AG04450 (cell line): Measurements from ENCODE around the gene SKI. TPM values are rescaled to one million over a fixed set of nuclear protein-coding genes. Genes with fewer than 3 reads are reported as not detected.

Source experiments
- CTCF ChIA-PET: fragments of 300-600, 350-600 bp; formaldehyde crosslinking; extraction: SDS; loops from one replicate; lab custom pipeline; 2022; ENCODE audit warnings: antibody characterized with exemption, inconsistent platforms; lab: Charles Lee
- POLR2A ChIA-PET: fragments of 350-600 bp; formaldehyde crosslinking; extraction: SDS; loops from one replicate; lab custom pipeline; 2021; ENCODE audit warnings: antibody characterized with exemption, inconsistent platforms; lab: Yijun Ruan, JAX
- DNase-seq: peaks from one replicate; pipeline ENCODE4 v3.0.0-alpha.2; 2011; ENCODE audit warnings: low read depth, low spot score
- H3K27ac ChIP-seq: one replicate; pipeline ENCODE4 v1.5.1; 2012; ENCODE audit warnings: low read depth, low read length, control low read depth
- H3K27me3 ChIP-seq: one replicate; pipeline ENCODE4 v1.6.0; 2012; ENCODE audit warnings: low read length; ENCODE audit not compliant: control insufficient read depth, insufficient read depth
- H3K4me3 ChIP-seq: 2 replicates; pipeline ENCODE4 v1.5.1; 2011; ENCODE audit warnings: mild to moderate bottlenecking, low read depth, low read length, control low read depth
- H3K9me3 ChIP-seq: 2 replicates; pipeline ENCODE4 v1.5.1; 2012; ENCODE audit warnings: low read length; ENCODE audit not compliant: control insufficient read depth, insufficient read depth
- CTCF ChIP-seq: IDR thresholded peaks from 2 replicates; pipeline ENCODE4 v1.5.1; 2011; ENCODE audit warnings: low read depth, low read length, control low read depth, inconsistent platforms
- polyA plus RNA-seq: library from polyadenylated mRNA; depleted of rRNA; stranded (reverse); fragments of >200 nt; gene quantifications from 2 replicates; pipeline ENCODE4 v1.2.3, GENCODE V29; 2011

Gene SKI
- polyA plus RNA-seq, 1 experiment, result 6.7 TPM

- CTCF ChIA-PET, result interaction anchor here (1.7 kb wide), 1 partner anchor 127 kb away, joined by 4 read pairs; no protein-coding TSS in a partner anchor
- Histone ChIP-seq H3K9me3 (peaks cover 35% of the 10 kb centered on the region), H3K27ac (peak overlapping the region; percentile 70), H3K27me3 (no peaks in the 10 kb centered on the region), H3K4me3 (no peak overlapping the region)
- no peak for DNase-seq
- TF ChIP-seq CTCF, result no peak
- POLR2A ChIA-PET, result interaction anchor here (0.6 to 1.4 kb wide), 4 partner anchors 25 to 136 kb away, joined by 3 to 5 read pairs (median 4); partner anchors contain the start of genes MORN1 and RER1
Measured at GRCh38 chr1:2255420-2256369, 27.6 kb downstream of the SKI start.

DNA sequence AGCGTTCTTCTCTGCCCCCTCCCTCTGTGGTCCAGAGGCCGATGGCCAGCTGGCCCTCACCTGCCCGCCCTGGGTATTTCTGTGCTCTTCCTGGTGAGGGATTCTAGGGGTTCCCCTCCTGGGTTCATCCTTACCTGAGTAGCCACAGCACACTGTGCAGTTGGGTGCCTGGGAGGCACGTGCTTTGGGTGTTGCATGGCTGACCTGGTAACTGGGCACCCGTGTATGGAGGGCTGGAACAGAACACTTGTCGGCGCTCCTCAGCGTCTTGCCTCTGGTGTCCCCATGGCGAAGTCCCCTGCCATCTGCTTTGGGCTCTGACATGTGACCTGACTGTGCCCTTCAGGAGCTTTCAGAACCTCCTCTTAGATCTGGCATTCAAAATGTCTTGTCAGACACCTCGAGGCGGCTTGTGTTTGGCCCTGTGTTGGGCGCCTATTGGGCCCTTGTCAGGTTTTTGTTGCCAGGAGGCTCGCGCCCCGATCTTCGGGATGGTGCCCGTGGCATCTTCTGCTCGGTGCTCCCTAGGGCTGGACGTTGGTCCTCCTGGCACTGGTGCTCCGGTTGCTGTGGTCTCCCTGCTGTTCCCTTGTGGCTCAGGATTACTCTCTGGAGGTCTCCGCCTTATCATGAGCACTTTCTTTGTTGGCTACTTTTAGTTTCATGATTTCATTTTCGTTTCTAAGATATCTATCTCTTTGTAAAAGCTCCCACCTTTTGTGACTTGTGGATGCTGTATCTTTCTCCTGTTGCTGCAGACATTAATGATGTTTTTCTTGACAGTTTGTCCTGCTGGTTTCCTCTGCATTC lies 28.5 kb downstream of the SKI start:
- H3K27me3 ChIP-seq, result no peaks in the 10 kb centered on the region
- H3K27ac ChIP-seq, result no peak overlapping the region
- CTCF ChIA-PET, result interaction anchor here (1.7 kb wide), 1 partner anchor 126 kb away, joined by 4 read pairs; no protein-coding TSS in a partner anchor
- no peak for DNase-seq
- H3K9me3 ChIP-seq, result peaks cover 35% of the 10 kb centered on the region
- TF ChIP-seq CTCF, result no peak
- POLR2A ChIA-PET, result interaction anchor here (0.7 to 1.4 kb wide), 2 partner anchors 26 to 62 kb away, joined by 3 read pairs; no protein-coding TSS in a partner anchor
- no peak overlapping the region for H3K4me3 ChIP-seq

DNA sequence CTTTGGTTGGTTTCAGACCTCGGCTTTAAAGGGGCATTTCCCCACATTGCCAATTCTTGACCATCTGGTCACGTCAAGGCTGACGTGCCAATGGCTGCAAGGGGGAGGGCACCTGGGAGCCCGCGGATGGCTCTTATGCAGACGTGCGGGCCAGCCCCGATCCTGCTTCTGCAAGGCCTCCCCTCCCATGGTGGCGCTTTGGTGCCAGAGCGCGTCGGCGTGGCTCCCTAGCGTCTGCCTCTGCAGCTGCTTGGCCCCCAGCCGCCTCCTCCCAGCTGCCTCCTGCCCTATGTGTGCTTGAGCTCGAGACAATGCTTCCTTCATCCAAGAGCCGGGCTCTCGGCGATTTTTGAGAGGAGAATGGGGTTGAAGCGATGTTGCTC lies 29.1 kb downstream of the SKI start:
- no peak for TF ChIP-seq CTCF
- no peak overlapping the region for H3K27ac ChIP-seq
- peaks cover 35% of the 10 kb centered on the region for H3K9me3 ChIP-seq
- ChIA-PET CTCF (interaction anchor here (1.7 kb wide), 1 partner anchor 125 kb away, joined by 4 read pairs; no protein-coding TSS in a partner anchor), POLR2A (no interaction called here)
- no peak for DNase-seq
- H3K4me3 ChIP-seq, result no peak overlapping the region
- no peaks in the 10 kb centered on the region for H3K27me3 ChIP-seq

DNA sequence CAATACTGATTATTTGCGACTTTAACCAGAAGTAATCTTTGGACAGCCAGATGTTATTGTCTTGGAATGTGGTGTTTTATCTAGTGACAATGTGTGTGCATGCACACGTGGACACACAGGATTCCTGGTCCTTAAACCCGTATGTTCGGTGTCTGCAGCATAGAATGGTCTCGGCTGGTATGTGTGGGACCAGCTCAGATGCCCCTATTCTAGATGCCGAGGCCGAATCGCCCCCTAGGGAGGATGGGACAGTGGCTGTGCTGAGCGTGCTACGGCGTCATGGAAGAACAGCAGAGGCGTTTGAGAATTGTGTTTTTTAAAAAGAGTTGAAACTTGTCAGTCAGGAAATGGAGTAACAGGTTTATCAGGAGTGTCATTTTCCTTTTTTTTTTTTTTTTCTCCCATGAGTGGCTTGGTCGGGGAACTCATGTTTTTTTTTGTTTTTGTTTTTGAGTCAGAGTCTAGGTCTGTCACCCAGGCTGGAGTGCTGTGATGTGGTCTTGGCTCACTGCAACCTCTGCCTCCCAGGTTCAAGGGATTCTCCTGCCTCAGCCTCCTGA lies 30.1 kb downstream of the SKI start:
- peaks cover 35% of the 10 kb centered on the region for H3K9me3 ChIP-seq
- TF ChIP-seq CTCF, result no peak
- CTCF ChIA-PET, result no interaction called here
- POLR2A ChIA-PET, result no interaction called here
- H3K27ac ChIP-seq, result no peak overlapping the region
- H3K27me3 ChIP-seq, result no peaks in the 10 kb centered on the region
- no peak overlapping the region for H3K4me3 ChIP-seq
- no peak for DNase-seq
